GM18505 (cell line): ENCODE results near the gene CD46.

Experiments
- ATAC-seq: cut with Tn5 transposase; IDR thresholded peaks from one replicate; pipeline ENCODE4 v1.9.1; 2021; ENCODE audit not compliant: unreplicated experiment
- POLR2A ChIP-seq: IDR thresholded peaks from 4 replicates; pipeline ENCODE4 v1.6.1; 2011; ENCODE audit warnings: borderline replicate concordance; ENCODE audit not compliant: insufficient read depth, insufficient read length; ENCODE audit errors: extremely low read depth

Gene CD46

DNA sequence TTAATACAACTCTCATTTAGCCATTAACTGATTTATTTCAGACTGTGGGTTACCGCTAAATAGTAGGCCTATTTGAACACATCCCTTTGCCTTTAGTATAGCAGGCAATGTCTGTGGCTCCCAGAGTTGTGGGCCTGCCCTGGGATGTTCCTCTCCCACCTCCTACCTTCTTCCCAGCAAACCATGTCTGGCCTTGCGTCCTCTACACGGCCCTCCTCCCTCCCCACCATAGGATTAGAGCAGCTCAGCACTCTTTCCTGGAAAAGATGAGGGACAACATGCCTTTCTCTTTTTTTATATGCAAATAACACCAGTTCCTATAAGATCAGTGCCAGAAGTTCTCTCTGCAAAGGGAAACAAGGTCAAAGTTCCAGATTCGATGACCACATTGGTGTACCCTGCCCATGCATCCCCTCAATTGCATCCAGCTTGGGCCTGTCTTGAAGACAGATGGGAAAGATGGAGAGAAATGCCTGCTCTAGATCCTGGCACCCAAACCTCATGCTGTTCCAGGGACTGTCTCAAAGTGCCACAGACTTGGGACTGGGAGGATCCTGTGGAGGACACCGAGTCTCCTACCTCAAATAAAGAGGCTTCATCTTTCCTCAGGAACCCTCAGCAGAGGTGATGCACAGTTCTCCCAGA is 57.2 kb downstream of the CD46 start:
- TF ChIP-seq POLR2A: no peak
- no peak for ATAC-seq

DNA sequence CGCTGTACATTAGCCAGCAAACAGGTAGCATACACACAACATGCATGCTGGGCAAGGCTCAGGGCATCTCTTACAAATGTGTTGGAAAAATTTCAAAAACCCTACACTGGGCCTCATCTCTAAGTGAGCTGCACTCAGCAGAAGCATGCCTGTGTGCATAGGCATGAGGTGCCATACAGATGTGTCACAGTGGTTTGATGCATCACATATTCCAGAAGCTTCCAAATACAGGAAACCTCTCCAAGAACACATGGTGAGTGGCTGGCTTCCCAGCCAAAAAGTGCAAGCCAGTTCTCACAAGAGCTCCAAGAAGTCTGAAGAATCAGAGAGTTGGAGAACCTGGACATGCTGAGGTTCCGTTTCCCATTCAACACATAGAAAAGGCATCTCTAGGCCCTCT is 58.3 kb downstream of the CD46 start:
- TF ChIP-seq POLR2A: no peak

DNA sequence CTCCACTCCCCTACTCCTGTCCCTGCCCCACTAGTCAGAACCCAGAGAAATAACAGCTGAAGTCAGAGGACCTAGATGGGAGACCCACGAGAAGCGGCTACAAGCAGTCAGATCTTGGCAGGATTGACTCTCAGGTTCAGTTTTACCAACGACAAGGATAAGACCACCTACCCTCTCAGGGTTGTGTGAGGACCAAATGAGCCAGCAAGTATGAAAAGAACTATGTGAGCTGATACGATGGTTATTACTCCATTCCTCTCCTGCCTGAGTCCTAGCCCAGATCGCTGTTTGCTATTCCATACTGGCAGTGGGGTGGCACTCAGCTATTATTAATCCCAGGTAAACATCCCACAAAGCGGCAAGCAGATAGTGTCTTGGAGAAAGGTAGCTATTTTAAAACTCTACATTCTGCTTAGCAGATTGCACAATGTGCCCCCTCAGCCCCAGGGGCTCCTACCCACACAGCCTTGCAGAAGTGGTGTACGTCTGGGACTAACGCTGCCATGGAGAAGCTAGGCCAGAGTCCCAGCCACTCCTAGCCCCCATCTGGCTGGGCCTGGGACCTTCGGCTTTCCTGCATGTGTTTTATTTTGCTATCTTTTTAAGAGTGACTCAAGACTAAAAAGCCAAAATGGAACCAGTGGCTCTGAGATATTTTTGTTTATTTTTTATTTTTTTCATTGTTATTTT is 58.9 kb downstream of the CD46 start:
- ATAC-seq: no peak
- no peak for TF ChIP-seq POLR2A

More for the DNA sequence above, 58.3 kb downstream of the CD46 start:
- ATAC-seq: no peak

DNA sequence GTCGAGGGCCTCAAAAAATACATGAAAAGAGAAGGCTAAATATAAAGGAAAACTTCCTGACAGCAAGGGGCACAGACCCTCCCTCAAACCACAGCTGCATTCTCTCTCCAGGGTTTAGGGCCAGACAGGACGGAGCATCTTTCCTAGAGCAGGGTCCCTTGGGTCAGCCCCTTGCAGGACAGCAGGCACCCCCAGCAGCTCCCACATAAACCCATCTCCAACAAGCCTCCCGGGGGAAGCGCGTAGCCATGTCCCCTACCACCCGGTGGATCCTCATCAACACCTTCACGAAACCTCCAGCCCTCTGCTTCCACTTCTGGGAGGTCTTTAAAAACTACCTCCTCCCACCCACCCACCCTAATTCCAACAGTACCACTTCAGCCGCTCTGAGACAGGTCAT is 59.5 kb downstream of the CD46 start:
- no peak for TF ChIP-seq POLR2A
- no peak for ATAC-seq

DNA sequence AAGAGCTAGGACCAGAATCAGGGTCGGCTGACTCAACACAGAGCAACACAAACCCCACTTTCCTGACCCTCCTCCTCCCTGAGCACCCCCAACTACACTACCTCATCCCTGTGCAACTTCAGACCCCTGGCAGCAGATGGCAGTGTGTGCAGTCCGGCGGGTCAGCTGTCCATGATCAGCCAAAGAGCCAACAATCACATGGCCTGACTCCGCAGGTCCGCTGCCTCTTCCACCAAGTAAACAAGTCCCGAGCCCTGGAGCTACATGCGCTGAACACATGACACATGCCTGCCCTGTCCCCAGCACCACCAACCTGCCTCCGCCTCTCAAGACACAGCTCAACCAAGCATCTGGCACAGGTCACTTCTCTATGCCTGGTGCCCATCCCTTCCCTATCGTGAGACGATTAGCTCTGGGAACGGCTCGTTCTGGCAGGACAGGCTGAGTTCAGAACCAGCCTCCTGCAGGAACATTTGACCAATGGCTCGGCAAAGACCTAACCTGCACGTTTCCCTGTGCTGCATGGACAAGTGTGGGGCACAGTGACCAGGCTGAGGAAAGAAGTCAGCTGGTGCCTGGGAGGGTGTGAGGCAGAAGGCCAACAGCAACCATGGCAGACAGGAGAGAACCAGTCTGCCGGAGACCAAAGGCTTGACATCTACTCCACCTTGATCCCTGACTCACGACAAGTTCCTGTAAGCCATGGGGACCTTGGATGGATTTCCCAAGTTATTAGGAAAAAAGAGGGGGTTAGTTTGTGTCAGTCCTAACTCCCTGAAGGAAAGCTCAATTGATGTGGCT is 60.3 kb downstream of the CD46 start:
- no peak for ATAC-seq
- peak; percentile 20 for TF ChIP-seq POLR2A

DNA sequence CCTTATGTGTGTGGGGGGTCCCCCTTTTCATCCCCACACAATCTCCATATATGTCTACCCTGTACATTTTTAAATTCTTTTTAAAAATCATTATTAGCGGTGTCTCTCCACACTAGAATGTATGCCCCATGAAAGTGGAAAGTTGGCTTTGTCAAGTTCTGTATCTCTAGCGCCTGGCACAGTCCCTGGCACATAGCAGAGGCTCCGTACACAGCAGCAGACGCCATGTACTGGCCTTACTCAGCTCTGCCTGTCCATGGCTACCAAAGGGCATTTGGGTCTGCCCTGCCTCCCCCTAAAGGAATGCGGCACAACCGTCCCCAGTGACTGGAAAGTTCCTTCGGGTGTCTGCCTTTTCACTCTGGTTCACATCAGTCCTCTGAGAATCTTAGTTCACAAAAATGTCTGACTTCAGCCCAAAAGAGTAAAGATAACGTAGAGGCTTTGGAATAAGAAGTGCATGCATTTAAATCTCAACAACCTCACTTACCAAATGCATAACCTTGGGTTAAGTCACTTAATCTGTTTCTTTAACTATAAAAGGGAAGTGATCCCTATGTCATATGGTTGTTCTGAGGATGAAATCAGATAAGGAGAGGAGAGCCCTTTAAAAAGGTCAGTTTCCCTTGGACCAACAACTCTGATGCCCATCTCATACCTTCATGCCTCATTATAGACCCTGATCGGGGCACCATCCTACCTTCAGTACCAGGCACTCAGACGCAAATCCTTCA is 61.1 kb downstream of the CD46 start:
- no peak for TF ChIP-seq POLR2A
- no peak for ATAC-seq

DNA sequence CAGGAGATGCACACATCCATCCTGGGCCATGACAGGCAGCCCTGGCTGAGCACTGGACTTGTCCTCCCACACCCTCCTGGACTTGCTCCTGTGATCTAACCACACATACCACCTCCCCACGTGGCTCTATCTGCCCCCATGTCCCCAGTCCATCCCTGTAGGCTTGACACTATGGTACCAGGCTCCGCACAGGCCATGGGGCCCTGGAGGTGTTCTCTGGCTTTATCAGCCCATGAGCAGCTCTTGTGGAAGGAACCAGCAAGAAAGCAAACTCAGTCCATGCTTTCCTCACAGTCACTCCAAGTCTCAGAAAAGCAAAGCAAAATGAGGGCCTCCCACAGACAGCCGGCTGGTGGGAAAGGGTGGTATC is 61.6 kb downstream of the CD46 start:
- no peak for TF ChIP-seq POLR2A
- ATAC-seq: no peak

DNA sequence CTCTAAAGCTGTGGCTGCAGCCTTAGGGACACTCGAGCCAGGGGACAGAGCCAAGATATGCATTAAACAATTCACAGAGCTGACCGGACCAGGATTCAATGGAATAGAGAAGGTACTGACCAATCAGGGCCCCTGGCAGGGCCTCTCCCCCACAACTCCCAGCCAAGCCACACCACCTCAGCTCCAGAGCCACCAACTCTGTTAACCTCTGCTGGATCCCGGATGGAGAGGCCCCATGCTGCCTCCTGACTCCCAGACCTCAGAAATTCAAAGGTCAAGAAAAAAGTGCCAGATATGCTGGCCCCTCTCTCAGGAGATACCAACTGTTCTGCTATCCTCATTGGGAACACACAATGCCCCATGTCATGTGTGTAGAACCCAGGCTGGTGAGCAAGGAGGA is 62.1 kb downstream of the CD46 start:
- ATAC-seq: no peak
- TF ChIP-seq POLR2A: no peak

DNA sequence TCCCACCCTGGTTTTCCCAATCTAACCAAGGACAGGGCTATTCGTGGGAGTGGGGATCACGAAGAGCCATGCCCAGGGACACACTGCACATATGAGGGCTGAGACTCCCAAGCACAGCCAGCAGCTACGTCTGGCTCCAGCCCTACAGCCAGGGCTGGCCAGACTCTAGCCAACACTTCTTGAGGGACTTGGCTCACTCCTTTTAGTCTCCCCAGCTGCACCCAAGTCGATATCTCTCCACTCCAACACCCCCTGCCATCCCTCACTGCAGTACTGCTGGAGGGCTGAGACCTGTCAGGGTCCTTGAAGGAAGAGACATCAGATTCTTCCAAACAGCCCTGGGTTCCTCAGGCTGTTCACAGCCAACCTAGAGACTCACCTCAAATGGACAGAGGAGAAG is 62.6 kb downstream of the CD46 start:
- no peak for ATAC-seq
- TF ChIP-seq POLR2A: no peak

DNA sequence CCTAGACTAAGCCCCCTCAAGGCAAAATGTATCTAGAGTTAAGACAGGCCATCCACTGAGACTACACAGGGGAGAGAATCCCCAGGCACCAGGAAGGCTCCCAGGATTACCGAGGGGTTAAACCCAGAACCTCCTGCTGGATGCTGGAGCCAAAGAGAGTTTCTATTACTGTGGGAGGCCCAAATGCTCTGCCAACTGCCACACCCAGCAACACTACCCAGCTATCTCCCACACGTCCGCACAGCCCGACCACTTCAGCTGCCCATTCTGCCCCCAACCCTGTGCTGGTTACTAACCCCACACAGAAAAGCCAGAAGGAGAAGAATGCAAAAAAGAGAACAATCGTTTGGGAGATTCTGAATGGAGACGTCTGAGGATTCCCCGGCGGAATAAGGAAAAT is 63.6 kb downstream of the CD46 start:
- no peak for TF ChIP-seq POLR2A

DNA sequence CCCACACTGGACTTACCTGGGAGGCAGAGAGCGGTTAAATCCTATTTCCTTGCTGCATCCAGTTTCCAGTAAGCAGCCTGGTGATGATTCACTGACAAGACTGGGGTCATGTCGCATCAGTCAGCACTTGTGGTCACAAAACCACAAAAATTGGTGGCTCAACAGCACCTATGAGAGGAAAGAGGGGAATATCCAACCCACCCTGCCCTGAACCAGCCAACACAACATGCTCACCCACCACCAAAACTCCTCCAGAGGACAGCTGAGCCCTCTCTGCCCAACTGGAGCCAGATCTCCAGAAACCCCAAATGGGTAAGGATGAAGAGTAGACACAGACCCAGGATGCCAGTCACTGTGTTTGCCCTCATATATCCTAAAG is 64.0 kb downstream of the CD46 start:
- no peak for TF ChIP-seq POLR2A
- ATAC-seq: no peak

More for the DNA sequence above, 63.6 kb downstream of the CD46 start:
- ATAC-seq: no peak

DNA sequence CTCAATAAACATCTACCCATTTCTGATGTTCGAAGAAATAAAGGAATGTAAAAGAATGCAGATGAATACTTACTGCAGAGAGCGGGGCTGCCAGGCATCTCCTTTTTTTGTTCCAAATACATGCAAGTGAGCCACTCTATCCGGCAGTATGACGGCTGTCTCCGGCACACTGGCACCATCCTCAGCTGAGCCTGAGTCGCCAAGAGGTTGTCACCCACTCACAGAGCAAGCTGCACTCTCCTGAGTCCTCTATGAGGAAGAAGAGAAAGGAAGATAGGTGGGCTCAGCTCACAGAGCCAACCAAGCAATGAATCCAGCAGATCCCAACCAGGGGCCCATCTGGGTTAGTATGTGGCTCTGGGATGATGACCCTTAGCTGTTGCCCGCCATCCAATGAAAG is 65.3 kb downstream of the CD46 start:
- TF ChIP-seq POLR2A: no peak
- ATAC-seq: no peak
